Measurements from ENCODE around the gene IQCF5.

DNA sequence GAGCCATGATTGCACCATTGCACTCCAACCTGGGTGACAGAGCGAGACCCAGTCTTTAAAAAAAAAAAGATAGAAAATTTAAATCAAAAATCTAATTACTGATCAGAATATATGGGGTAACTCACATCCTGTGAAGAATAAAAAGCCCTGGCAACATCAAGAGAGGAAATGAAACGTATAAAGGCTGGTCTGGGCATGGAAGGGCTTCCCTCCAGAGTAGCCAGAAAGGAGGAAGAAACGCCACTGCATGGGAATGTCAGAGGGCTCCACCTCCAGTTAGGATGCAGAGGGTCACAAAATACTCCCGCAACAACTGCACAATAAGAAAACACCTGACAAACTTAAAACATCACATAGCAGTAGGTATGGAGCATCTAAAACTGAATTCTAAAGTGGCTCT is 32.6 kb upstream of the IQCF5 start:
- TF ChIP-seq EP300 (IDR thresholded peaks at IDR 0.05) (no peak), POLR2A (IDR thresholded peaks at IDR 0.05) (no peak)

Data from tibial nerve (tissue), 3 donors.